ENCODE results near the gene DDX41. TPM values are rescaled to one million over a fixed set of nuclear protein-coding genes. Genes with fewer than 3 reads are reported as not detected.

The DDX41 gene
- polyA plus RNA-seq, 1 experiment: 71.8 TPM

DNA sequence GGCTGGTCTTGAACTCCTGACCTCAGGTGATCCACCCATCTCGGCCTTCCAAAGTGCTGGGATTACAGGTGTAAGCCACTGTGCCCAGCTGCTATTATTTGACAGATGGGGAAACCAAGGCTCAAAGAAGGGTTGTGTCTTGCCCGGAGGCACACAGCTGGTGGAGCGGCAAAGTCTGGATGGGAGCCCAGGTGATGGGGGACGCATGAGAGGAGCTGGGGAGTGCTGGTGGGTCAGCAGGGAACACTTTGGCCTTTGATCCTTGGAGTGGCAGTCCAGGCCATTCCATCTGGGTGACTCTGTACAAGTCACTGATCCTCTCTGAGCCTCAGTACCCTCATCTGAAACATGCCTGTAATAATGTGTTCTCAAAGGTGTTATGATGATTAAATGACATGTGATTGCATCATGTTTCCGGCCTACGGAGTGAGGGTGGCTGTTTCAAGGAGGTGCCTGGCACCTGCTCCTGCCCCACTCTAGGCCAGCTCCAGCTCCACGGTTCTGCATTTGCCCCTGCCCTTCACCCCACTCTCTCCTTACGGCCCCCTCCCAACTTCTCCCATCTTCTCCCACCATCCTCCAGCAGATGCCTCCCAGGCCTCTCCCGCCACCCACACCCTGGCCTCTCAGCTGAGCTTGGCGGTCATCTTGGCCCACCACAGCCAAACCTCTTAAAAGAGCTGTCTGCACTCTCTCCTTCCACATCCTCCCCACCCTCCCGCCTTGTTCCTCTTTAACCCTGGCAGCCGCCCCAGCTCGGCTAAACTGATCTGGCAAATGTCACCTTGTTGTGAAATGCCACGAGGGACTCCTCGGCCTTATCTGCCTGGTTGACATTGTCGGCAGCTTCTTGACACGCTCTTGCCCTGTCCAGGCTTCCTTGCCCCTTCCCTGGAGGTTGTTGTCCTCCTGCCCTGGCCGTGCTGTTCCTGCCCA, 37.8 kb downstream of the DDX41 start:
- ChIA-PET POLR2A (interaction anchor here (1.4 to 13.1 kb wide), 5 partner anchors 7 to 89 kb away, joined by 4 to 230 read pairs (median 9); partner anchors contain the start of gene PDLIM7), CTCF (interaction anchor here (1.4 to 3.7 kb wide), 3 partner anchors 22 to 88 kb away, joined by 4 to 11 read pairs (median 11); no protein-coding TSS in a partner anchor)
- Histone ChIP-seq H3K4me3 (ENCODE audit: low read depth, low read length) (no peak overlapping the region), H3K27ac (ENCODE audit: low read depth, low read length) (peak overlapping the region; percentile 77), H3K9me3 (ENCODE audit: control insufficient read depth, insufficient read depth, low read length) (no peaks in the 10 kb centered on the region), H3K27me3 (ENCODE audit: control insufficient read depth, insufficient read depth, low read length) (no peaks in the 10 kb centered on the region)
- no peak for DNase-seq (ENCODE audit: low read depth, low spot score)
- TF ChIP-seq, protein P1, sequence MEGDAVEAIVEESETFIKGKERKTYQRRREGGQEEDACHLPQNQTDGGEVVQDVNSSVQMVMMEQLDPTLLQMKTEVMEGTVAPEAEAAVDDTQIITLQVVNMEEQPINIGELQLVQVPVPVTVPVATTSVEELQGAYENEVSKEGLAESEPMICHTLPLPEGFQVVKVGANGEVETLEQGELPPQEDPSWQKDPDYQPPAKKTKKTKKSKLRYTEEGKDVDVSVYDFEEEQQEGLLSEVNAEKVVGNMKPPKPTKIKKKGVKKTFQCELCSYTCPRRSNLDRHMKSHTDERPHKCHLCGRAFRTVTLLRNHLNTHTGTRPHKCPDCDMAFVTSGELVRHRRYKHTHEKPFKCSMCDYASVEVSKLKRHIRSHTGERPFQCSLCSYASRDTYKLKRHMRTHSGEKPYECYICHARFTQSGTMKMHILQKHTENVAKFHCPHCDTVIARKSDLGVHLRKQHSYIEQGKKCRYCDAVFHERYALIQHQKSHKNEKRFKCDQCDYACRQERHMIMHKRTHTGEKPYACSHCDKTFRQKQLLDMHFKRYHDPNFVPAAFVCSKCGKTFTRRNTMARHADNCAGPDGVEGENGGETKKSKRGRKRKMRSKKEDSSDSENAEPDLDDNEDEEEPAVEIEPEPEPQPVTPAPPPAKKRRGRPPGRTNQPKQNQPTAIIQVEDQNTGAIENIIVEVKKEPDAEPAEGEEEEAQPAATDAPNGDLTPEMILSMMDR (IDR thresholded peaks at IDR 0.05; ENCODE audit: low read depth, low read length): no peak

DNA sequence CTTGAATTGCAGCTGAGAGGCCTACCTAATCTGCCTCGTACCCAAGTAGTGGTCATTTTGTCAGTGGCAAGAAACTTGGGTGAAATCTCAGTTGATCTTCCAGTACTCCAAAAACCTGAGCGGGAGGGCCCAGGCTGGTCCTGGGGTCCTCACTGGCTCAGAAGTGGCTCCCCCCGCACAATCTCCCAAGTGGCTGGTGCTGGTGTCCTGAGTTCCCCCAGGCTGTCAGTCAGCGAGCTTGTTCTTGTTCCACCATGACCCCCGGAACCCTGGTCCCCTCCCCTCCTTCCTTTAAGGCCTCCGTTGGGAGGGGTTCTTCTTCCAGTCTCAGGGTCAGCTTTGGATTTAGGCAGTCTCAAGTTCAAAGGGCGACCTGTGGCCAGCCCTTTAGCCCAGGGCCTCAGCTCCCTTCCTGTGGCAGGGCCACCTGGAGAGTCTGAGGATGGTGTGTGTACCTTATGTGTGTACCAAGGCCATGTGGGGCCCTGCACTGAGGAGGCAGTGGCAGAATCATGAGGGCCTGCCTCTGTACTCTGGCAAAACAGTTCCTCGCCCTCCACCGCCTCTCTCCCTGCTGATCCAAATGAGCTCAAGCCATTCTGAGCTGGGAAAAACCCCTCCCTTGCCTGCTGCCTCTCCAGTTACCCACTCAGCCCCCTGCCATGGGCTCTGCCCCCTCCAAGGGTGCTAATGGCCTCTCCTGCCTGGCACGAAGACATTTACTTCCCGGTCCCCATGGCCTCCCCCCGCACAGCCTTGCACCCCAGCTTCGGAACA, 38.9 kb downstream of the DDX41 start:
- Histone ChIP-seq H3K9me3 (ENCODE audit: control insufficient read depth, insufficient read depth, low read length) (no peaks in the 10 kb centered on the region), H3K27me3 (ENCODE audit: control insufficient read depth, insufficient read depth, low read length) (no peaks in the 10 kb centered on the region), H3K4me3 (ENCODE audit: low read depth, low read length) (no peak overlapping the region), H3K27ac (ENCODE audit: low read depth, low read length) (peak overlapping the region; percentile 31)
- TF ChIP-seq, protein P1 (IDR thresholded peaks at IDR 0.05; ENCODE audit: low read depth, low read length): no peak
- ChIA-PET CTCF (interaction anchor here (1.2 to 3.7 kb wide), 3 partner anchors 15 to 24 kb away, joined by 3 to 11 read pairs (median 11); no protein-coding TSS in a partner anchor), POLR2A (interaction anchor here (1.1 to 13.1 kb wide), 5 partner anchors 9 to 88 kb away, joined by 4 to 230 read pairs (median 4); partner anchors contain the start of gene PDLIM7)
- no peak for DNase-seq (ENCODE audit: low read depth, low spot score)

DNA sequence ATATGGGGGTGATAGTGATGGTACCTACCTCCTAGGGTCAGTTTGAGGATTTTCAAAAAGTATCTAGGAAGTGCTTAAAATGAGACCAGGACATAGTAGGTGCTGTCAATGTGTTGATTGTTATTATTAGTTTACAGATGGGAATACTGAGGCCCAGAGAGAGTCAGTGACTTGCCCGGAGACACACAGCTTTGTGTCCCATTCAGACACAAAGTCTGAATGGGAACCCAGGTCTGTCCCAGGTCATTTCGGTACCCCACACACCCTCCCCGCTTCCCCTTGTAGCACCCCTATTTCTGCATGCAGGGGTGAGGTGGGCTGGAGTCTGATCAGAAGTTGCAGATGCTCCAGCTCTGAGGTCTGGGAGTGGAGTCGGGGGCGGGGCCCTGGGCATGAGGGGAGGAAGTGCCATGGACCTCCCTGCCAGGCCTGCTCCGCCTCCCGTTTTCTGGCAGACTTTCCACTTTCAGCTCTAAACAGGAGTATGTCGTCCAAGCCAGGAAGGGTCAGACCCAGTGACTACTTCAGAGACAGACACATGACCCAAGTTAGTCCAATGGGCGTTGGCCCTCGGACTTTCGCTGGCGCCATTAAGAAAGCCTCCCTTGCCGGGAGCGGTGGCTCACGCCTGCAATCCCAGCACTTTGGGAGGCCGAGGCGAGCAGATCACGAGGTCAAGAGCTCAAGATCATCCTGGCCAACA, 40.1 kb downstream of the DDX41 start:
- H3K9me3 ChIP-seq (ENCODE audit: control insufficient read depth, insufficient read depth, low read length): no peaks in the 10 kb centered on the region; the same call in 1 of the 2 replicates
- TF ChIP-seq, protein P1 (IDR thresholded peaks at IDR 0.05; ENCODE audit: low read depth, low read length): no peak
- no peaks in the 10 kb centered on the region for H3K27me3 ChIP-seq (ENCODE audit: control insufficient read depth, insufficient read depth, low read length)
- H3K4me3 ChIP-seq (ENCODE audit: low read depth, low read length): no peak overlapping the region
- no peak for DNase-seq (ENCODE audit: low read depth, low spot score)
- no peak overlapping the region for H3K27ac ChIP-seq (ENCODE audit: low read depth, low read length)
- ChIA-PET POLR2A (interaction anchor here (0.5 to 13.1 kb wide), 4 partner anchors 8 to 91 kb away, joined by 4 to 230 read pairs (median 8); partner anchors contain the start of gene PDLIM7), CTCF (interaction anchor here (1.0 to 3.7 kb wide), 4 partner anchors 16 to 167 kb away, joined by 3 to 11 read pairs (median 4); no protein-coding TSS in a partner anchor)

DNA sequence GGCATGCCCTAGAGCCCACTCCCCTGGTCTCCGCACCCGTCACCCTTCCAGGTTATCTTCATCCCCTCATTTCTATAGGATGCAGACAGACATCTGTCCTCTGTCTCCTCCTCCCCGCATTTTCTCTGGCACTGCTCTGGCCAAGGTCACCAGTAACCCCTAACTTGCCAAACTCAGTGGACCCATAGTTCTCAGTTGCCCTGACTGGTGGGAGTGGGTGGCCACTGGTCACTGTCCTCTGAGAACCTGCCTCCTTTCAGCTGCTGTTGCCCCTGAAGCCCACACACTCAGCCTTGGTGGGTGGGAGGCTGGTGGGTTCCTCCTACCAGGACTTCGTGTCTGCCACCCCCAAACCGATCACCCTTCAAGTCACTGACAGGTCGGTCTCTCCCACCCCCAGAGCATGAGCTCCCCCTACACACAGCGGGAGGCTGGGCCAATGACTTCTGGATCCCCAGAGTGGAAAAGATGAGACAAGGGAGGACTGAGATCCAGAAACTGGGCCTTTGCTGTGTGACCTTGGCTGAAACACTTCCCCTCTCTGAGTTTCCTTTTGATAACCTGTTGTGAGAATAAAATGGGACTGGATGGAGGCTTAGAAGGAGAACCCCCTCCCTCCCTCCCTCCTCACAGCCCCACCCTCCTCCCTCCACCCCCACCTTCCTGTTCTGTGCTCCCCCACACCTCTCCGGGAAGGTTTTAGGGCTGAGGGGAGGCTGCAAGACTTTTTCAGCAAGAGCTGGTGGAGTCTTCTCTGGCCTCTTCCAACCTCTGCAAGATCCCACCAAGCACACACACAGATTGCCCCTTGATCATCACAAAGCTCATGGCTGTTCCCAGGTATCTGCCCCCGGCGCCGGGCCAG, 41.0 kb downstream of the DDX41 start:
- TF ChIP-seq, protein P1 (IDR thresholded peaks at IDR 0.05; ENCODE audit: low read depth, low read length): no peak
- Histone ChIP-seq H3K27me3 (ENCODE audit: control insufficient read depth, insufficient read depth, low read length) (no peaks in the 10 kb centered on the region), H3K27ac (ENCODE audit: low read depth, low read length) (peak overlapping the region; percentile 31), H3K9me3 (ENCODE audit: control insufficient read depth, insufficient read depth, low read length) (no peaks in the 10 kb centered on the region; the same call in 1 of the 2 replicates), H3K4me3 (ENCODE audit: low read depth, low read length) (no peak overlapping the region)
- ChIA-PET CTCF (interaction anchor here (1.0 to 3.7 kb wide), 4 partner anchors 18 to 166 kb away, joined by 3 to 11 read pairs (median 8); no protein-coding TSS in a partner anchor), POLR2A (interaction anchor here (0.5 to 13.1 kb wide), 4 partner anchors 9 to 92 kb away, joined by 6 to 230 read pairs (median 8); partner anchors contain the start of gene PDLIM7)
- no peak for DNase-seq (ENCODE audit: low read depth, low spot score)

All from AG04450 (cell line).